ENCODE measurements around the gene WNK2.

The WNK2 gene

DNA sequence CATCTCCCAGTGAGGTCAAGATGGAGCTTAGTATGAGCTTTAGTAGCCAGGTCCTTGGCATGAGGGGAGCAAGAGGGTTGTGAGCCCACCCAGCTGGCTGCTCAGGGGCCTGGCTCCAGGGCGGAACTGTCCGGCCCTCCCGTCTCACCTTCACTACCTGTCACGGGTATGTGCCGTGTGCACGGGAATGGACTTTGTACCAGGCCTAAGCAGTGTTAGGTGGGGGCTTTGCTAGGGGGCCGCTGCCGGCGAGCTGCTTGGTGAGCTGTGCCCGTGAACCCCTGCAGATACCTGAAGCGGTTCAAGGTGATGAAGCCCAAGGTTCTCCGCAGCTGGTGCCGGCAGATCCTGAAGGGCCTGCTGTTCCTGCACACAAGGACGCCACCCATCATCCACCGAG lies 46.7 kb downstream of the WNK2 start:
- Histone ChIP-seq H3K36me3 (replicated peaks; ENCODE audit: low read depth, low read length) (no peaks in the 10 kb centered on the region), H2AFZ (ENCODE audit: low read depth, low read length) (no peak overlapping the region), H3K9me3 (ENCODE audit: insufficient read depth, low read length) (no peaks in the 10 kb centered on the region), H3K4me3 (ENCODE audit: low read length) (no peak overlapping the region), H3K79me2 (ENCODE audit: low read length) (no peaks in the 10 kb centered on the region), H3K4me2 (ENCODE audit: low read length) (no peak overlapping the region), H4K20me1 (ENCODE audit: insufficient read depth, low read length) (no peaks in the 10 kb centered on the region), H3K27me3 (ENCODE audit: low read depth, low read length) (peaks cover 18% of the 10 kb centered on the region), H3K9ac (ENCODE audit: low read length) (no peak overlapping the region), H3K4me1 (ENCODE audit: low read length) (peaks cover 5% of the 10 kb centered on the region), H3K27ac (ENCODE audit: low read length) (no peak overlapping the region)
- no peak for TF ChIP-seq EZH2phosphoT487 (IDR thresholded peaks at IDR 0.05; ENCODE audit: low read depth)
- no peak for TF ChIP-seq CTCF (IDR thresholded peaks at IDR 0.05; ENCODE audit: low read depth, low read length)

DNA sequence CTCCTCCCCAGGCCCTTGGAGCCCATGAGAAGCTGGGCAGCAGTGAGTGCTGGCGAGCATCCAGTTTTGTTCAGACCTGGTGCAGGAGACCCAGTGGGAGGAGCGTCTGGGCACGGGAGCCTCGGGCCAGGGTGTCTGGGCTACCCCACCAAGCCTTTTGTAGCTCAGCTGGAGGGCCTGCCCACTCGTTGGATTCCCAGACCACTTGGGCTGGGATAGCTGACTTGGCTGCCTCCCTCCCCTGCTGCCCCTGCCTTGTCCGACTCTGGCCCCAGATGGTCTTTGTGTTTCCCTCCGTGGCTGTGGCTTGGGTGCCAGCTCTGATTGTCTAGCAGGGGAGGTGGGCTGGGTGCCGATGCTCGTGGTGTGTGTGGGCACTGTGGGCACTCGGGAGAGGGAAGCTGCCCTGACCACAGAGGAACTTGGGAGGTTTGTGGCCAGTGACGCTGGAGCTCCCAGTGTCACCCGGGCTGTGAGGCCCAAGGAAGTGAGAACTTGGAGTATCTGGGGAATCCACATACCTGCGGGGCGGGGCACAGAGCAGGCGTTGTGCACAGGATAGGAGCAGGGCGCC lies 47.3 kb downstream of the WNK2 start:
- Histone ChIP-seq H4K20me1 (ENCODE audit: insufficient read depth, low read length) (no peaks in the 10 kb centered on the region), H3K27me3 (ENCODE audit: low read depth, low read length) (peaks cover 18% of the 10 kb centered on the region), H3K4me3 (ENCODE audit: low read length) (no peak overlapping the region), H3K4me2 (ENCODE audit: low read length) (no peak overlapping the region), H3K27ac (ENCODE audit: low read length) (no peak overlapping the region), H3K9ac (ENCODE audit: low read length) (no peak overlapping the region), H3K9me3 (ENCODE audit: insufficient read depth, low read length) (no peaks in the 10 kb centered on the region), H3K4me1 (ENCODE audit: low read length) (no peaks in the 10 kb centered on the region), H3K36me3 (replicated peaks; ENCODE audit: low read depth, low read length) (no peaks in the 10 kb centered on the region), H3K79me2 (ENCODE audit: low read length) (no peaks in the 10 kb centered on the region), H2AFZ (ENCODE audit: low read depth, low read length) (no peak overlapping the region)
- no peak for TF ChIP-seq CTCF (IDR thresholded peaks at IDR 0.05; ENCODE audit: low read depth, low read length)

DNA sequence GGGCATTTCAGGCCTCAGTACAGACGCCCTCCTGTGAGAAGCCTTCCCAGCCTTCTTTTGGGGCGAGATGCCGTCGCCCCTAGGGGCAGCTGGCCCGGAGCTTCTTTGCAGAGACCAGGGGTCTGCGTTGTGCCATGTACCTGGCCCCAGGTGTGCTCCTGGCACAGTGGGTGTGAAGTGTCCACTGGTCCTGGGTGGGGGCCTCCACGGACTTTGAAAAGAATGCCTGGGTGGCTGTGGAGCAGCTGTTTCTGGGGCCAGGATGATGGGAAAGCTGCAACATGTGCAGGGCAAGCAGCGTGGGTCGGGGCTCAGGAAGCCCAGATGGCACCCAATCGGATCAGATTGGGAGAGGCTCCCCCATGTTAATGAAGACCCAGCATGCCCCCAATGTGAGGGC lies 47.8 kb downstream of the WNK2 start:
- H3K9ac ChIP-seq (ENCODE audit: low read length) = no peak overlapping the region
- H3K9me3 ChIP-seq (ENCODE audit: insufficient read depth, low read length) = no peaks in the 10 kb centered on the region
- H3K4me1 ChIP-seq (ENCODE audit: low read length) = no peaks in the 10 kb centered on the region
- H2AFZ ChIP-seq (ENCODE audit: low read depth, low read length) = no peak overlapping the region
- no peaks in the 10 kb centered on the region for H3K36me3 ChIP-seq (replicated peaks; ENCODE audit: low read depth, low read length)
- H3K4me3 ChIP-seq (ENCODE audit: low read length) = no peak overlapping the region
- H3K27me3 ChIP-seq (ENCODE audit: low read depth, low read length) = peaks cover 21% of the 10 kb centered on the region
- H4K20me1 ChIP-seq (ENCODE audit: insufficient read depth, low read length) = no peaks in the 10 kb centered on the region
- H3K27ac ChIP-seq (ENCODE audit: low read length) = no peak overlapping the region
- H3K79me2 ChIP-seq (ENCODE audit: low read length) = no peaks in the 10 kb centered on the region
- H3K4me2 ChIP-seq (ENCODE audit: low read length) = no peak overlapping the region
- TF ChIP-seq EZH2phosphoT487 (IDR thresholded peaks at IDR 0.05; ENCODE audit: low read depth) (no peak), CTCF (IDR thresholded peaks at IDR 0.05; ENCODE audit: low read depth, low read length) (no peak)

- H4K20me1 ChIP-seq (ENCODE audit: insufficient read depth, low read length) = no peaks in the 10 kb centered on the region
- H3K4me1 ChIP-seq (ENCODE audit: low read length) = no peaks in the 10 kb centered on the region
- TF ChIP-seq CTCF (IDR thresholded peaks at IDR 0.05; ENCODE audit: low read depth, low read length) (no peak), EZH2phosphoT487 (IDR thresholded peaks at IDR 0.05; ENCODE audit: low read depth) (no peak)
- H3K36me3 ChIP-seq (replicated peaks; ENCODE audit: low read depth, low read length) = no peaks in the 10 kb centered on the region
- peaks cover 28% of the 10 kb centered on the region for H3K27me3 ChIP-seq (ENCODE audit: low read depth, low read length)
- H3K9me3 ChIP-seq (ENCODE audit: insufficient read depth, low read length) = no peaks in the 10 kb centered on the region
- no peak overlapping the region for H2AFZ ChIP-seq (ENCODE audit: low read depth, low read length)
- H3K27ac ChIP-seq (ENCODE audit: low read length) = no peak overlapping the region
- no peak overlapping the region for H3K9ac ChIP-seq (ENCODE audit: low read length)
- no peaks in the 10 kb centered on the region for H3K79me2 ChIP-seq (ENCODE audit: low read length)
- H3K4me3 ChIP-seq (ENCODE audit: low read length) = no peak overlapping the region
- no peak overlapping the region for H3K4me2 ChIP-seq (ENCODE audit: low read length)
Measured at GRCh38 chr9:93232388-93232960, 48.5 kb downstream of the WNK2 start.

Measured in OCI-LY3 (cell line).